ENCODE data around the gene TXNL4A. TPM values are rescaled to one million over a fixed set of nuclear protein-coding genes. Genes with fewer than 3 reads are reported as not detected.

TXNL4A gene
- total RNA-seq, 6 experiments from 2014 or later = 18.5 to 53.9 (median 37.8) TPM

DNA sequence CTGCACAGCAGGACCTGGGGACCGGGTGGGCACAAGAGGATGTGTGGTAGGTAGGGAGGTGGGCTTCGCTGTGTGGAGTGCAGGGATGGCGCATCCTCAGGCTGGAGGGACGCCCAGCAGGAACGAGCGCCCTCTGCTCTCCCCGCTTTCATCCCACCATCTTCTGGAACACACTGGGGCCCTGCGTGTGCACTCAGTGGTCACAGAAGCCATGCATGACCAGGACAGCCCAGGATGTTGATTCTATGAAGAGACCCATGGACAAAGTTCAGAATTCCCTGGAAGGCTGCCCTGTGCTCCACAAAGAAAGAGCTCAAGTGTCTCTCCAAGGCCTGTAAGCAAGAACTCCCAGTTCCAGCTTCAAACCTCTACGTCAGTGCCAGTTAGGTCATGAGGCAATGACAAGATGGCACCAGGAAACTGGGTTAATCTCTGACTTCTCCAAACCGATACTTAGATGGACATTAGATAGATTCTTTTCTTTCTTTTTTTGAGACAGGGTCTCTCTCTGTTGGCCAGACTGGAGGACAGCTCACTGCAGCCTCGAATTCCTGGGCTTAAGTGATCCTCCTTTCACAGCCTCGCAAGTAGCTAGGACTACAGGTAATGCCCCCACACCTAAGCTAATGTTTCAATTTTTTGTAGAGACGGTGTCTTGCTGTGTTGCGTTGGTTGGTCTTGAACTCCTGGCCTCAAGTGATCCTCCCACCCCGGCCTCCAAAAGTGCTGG, 40.3 kb downstream of the TXNL4A start:
- peak overlapping the region; percentile 91 to 95 (median 93) for H3K27ac ChIP-seq
- ATAC-seq = peak; percentile 35 to 64 (median 45)
- H3K27me3 ChIP-seq = no peaks in the 10 kb centered on the region
- intact Hi-C loops (cut with DNase I) = no loop called here
- WGBS (ENCODE audit: insufficient coverage, low coverage, low lambda C conversion rate, missing lambda C conversion rate) = 42% methylated on average over 14 of the region's 15 CpGs
- peak overlapping the region in 2 of 3 donors; percentile 89 to 91 for H3K4me3 ChIP-seq
- peaks cover 0 to 5% (median 0%) of the 10 kb centered on the region in 4 donors for H3K36me3 ChIP-seq
- no peaks in the 10 kb centered on the region for H3K9me3 ChIP-seq
- no peak for TF ChIP-seq POLR2A (IDR thresholded peaks at IDR 0.05)
- no peak for TF ChIP-seq CTCF (IDR thresholded peaks at IDR 0.05)
- DNase-seq = peak; percentile 59 to 90 (median 72)
- H3K4me1 ChIP-seq = peaks cover 0 to 56% (median 20%) of the 10 kb centered on the region in 4 donors

- H3K4me1 ChIP-seq = peaks cover 0 to 65% (median 23%) of the 10 kb centered on the region in 4 donors
- WGBS (ENCODE audit: insufficient coverage, low coverage, low lambda C conversion rate, missing lambda C conversion rate) = 45% methylated on average over 11 of the region's 14 CpGs
- intact Hi-C loops (cut with DNase I) = no loop called here
- TF ChIP-seq CTCF (IDR thresholded peaks at IDR 0.05) (no peak), POLR2A (IDR thresholded peaks at IDR 0.05) (no peak)
- peak overlapping the region in 2 of 3 donors; percentile 93 to 95 for H3K27ac ChIP-seq
- peaks cover 0 to 13% (median 4%) of the 10 kb centered on the region in 4 donors for H3K36me3 ChIP-seq
- DNase-seq (peak in 2 of 3 donors; percentile 48 to 52), ATAC-seq (peak in 2 of 4 donors; percentile 9 to 19)
- no peaks in the 10 kb centered on the region for H3K9me3 ChIP-seq
- H3K4me3 ChIP-seq = peak overlapping the region in 2 of 3 donors; percentile 89 to 91
- H3K27me3 ChIP-seq = no peaks in the 10 kb centered on the region
Measured at GRCh38 chr18:79947054-79947755, 41.2 kb downstream of the TXNL4A start.

- Histone ChIP-seq H3K4me1 (peaks cover 0 to 83% (median 32%) of the 10 kb centered on the region in 4 donors), H3K27ac (peak overlapping the region in 2 of 3 donors; percentile 83 to 93), H3K4me3 (peak overlapping the region in 1 of 3 donors; percentile 2), H3K9me3 (no peaks in the 10 kb centered on the region), H3K36me3 (peaks cover 0 to 26% (median 4%) of the 10 kb centered on the region in 4 donors), H3K27me3 (no peaks in the 10 kb centered on the region)
- TF ChIP-seq POLR2A (IDR thresholded peaks at IDR 0.05) (no peak), CTCF (IDR thresholded peaks at IDR 0.05) (no peak)
- 26% methylated on average over 10 of the region's 17 CpGs for WGBS (ENCODE audit: insufficient coverage, low coverage, low lambda C conversion rate, missing lambda C conversion rate)
- DNase-seq (peak in 2 of 3 donors; percentile 22 to 51), ATAC-seq (no peak)
- intact Hi-C loops (cut with DNase I) = no loop called here
Measured at GRCh38 chr18:79945118-79946042, 43.0 kb downstream of the TXNL4A start.

DNA sequence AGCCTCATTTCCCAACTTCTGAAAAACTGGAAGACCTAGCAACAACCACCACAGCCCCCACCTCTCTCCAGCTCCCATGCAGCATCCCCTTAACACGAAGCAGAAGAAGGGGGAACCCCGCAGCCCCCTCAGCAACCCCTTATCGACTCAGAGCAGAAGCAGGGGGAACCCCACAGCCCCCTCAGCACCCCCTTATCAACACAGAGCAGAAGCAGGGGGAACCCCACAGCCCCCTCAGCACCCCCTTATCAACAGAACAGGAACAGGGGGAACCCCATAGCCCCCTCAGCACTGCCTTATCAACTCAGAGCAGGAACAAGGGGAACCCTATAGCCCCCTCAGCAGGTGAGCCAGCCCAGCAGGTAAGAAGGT, 43.6 kb downstream of the TXNL4A start:
- WGBS (ENCODE audit: insufficient coverage, low coverage, low lambda C conversion rate, missing lambda C conversion rate) = no CpG with 5 or more reads among the region's 3 CpGs
- Histone ChIP-seq H3K27ac (peak overlapping the region in 2 of 3 donors; percentile 83 to 93), H3K36me3 (peaks cover 0 to 26% (median 5%) of the 10 kb centered on the region in 4 donors), H3K4me1 (peaks cover 0 to 89% (median 35%) of the 10 kb centered on the region in 4 donors), H3K9me3 (no peaks in the 10 kb centered on the region), H3K4me3 (no peak overlapping the region), H3K27me3 (no peaks in the 10 kb centered on the region)
- TF ChIP-seq CTCF (IDR thresholded peaks at IDR 0.05) (no peak), POLR2A (IDR thresholded peaks at IDR 0.05) (no peak)
- ATAC-seq (no peak), DNase-seq (no peak)
- intact Hi-C loops (cut with DNase I) = no loop called here

Measured in right lobe of liver (tissue), 6 donors.